Breast epithelium (tissue), 4 donors: ENCODE results near the gene PUSL1. TPM values are rescaled to one million over a fixed set of nuclear protein-coding genes. Genes with fewer than 3 reads are reported as not detected.

Experiments
- DNase-seq, 2 donors: peaks; one replicate each; pipeline ENCODE4 v3.0.0-alpha.2; 2019; ENCODE audit warnings: low spot score in 2 of 2
- H3K27ac ChIP-seq, 2 donors: fragments of 200-600 bp; sonication (generic) in 1 of 2; one replicate each; pipeline ENCODE4 v1.5.1; 2016 to 2019; ENCODE audit warnings: mild to moderate bottlenecking in 1 of 2
- H3K27me3 ChIP-seq, 2 donors: fragments of 200-600 bp; sonication (generic) in 1 of 2; one replicate each; pipeline versions ENCODE4 v1.5.1 to v1.6.0; 2017 to 2019; ENCODE audit warnings: control low read depth in 1 of 2, mild to moderate bottlenecking in 1 of 2
- H3K36me3 ChIP-seq: fragments of 200-600 bp; one replicate; pipeline ENCODE4 v1.5.1; 2019
- H3K4me1 ChIP-seq, 2 donors: fragments of 200-600 bp; sonication (generic); one replicate each; pipeline ENCODE4 v1.5.1; 2016 to 2019; ENCODE audit warnings: control low read depth in 1 of 2
- H3K4me3 ChIP-seq, 3 donors: fragments of 200-600 bp; sonication (generic); 1 replicate in 2 of 3; 2 replicates in 1 of 3; pipeline ENCODE4 v1.5.1; 2016 to 2019; ENCODE audit warnings: mild to moderate bottlenecking in 3 of 3, moderate library complexity in 2 of 3
- H3K9me3 ChIP-seq, 2 donors: fragments of 200-600 bp; sonication (generic) in 1 of 2; one replicate each; pipeline ENCODE4 v1.5.1; 2016 to 2019; ENCODE audit warnings: control low read depth in 1 of 2
- CTCF ChIP-seq, 3 donors: fragments of 450-650 bp; IDR thresholded peaks; one replicate each; pipeline ENCODE4 v1.5.1; 2016 to 2017; ENCODE audit warnings: antibody characterized with exemption in 3 of 3, mild to moderate bottlenecking in 3 of 3, moderate library complexity in 3 of 3
- POLR2A ChIP-seq: fragments of 450-650 bp; IDR thresholded peaks from one replicate; pipeline ENCODE4 v1.6.1; 2016; ENCODE audit warnings: antibody characterized with exemption, mild to moderate bottlenecking, moderate library complexity
- POLR2AphosphoS5 ChIP-seq, 3 donors: sonication (generic); formaldehyde crosslinking; IDR thresholded peaks; one replicate each; pipeline ENCODE4 v1.6.1; 2017; ENCODE audit warnings: antibody characterized with exemption in 3 of 3
- intact Hi-C: fragments of 100-400 bp; cut with DNase I; formaldehyde crosslinking; loops from one replicate; pipeline ENCODE4 v1.15.1; 2023; ENCODE audit warnings: low total_unique reads
- total RNA-seq, 3 donors: library from RNA; depleted of rRNA; stranded (reverse); fragments of >200 nt; gene quantifications; one replicate each; pipeline ENCODE4 v1.1.0, GENCODE V29; 2016

The PUSL1 gene
- total RNA-seq, 3 donors from 2014 or later: 16.0 to 27.5 (median 22.0) TPM

GRCh38 chr1:1353389-1354151 is 45.2 kb downstream of the PUSL1 start:
- intact Hi-C loops: no loop called here
- no peaks in the 10 kb centered on the region for H3K9me3 ChIP-seq

GRCh38 chr1:1354271-1355247 is 46.2 kb downstream of the PUSL1 start:
- intact Hi-C loops: no loop called here
- H3K27me3 ChIP-seq: no peaks in the 10 kb centered on the region
- H3K4me3 ChIP-seq: peak overlapping the region; percentile 24 to 76 (median 70)

More at GRCh38 chr1:1353389-1354151, 45.2 kb downstream of the PUSL1 start:
- no peaks in the 10 kb centered on the region for H3K36me3 ChIP-seq
- no peak for DNase-seq
- H3K4me3 ChIP-seq: peak overlapping the region in 1 of 3 donors; percentile 76
- H3K27me3 ChIP-seq: no peaks in the 10 kb centered on the region
- no peak for TF ChIP-seq CTCF (IDR thresholded peaks at IDR 0.05)
- no peak for TF ChIP-seq POLR2AphosphoS5 (IDR thresholded peaks at IDR 0.05)
- TF ChIP-seq POLR2A: no peak
- H3K27ac ChIP-seq: peak overlapping the region; percentile 33 to 98
- H3K4me1 ChIP-seq: peaks cover 6 to 11% of the 10 kb centered on the region in 2 donors

GRCh38 chr1:1355416-1355815 is 47.0 kb downstream of the PUSL1 start:
- Histone ChIP-seq H3K36me3 (no peaks in the 10 kb centered on the region), H3K4me3 (peak overlapping the region; percentile 24 to 76 (median 70)), H3K4me1 (peaks cover 20 to 23% of the 10 kb centered on the region in 2 donors), H3K9me3 (no peaks in the 10 kb centered on the region), H3K27me3 (no peaks in the 10 kb centered on the region), H3K27ac (peak overlapping the region in 1 of 2 donors; percentile 98)
- TF ChIP-seq POLR2AphosphoS5 (IDR thresholded peaks at IDR 0.05): no peak
- TF ChIP-seq POLR2A: no peak
- no peak for TF ChIP-seq CTCF (IDR thresholded peaks at IDR 0.05)
- no peak for DNase-seq
- intact Hi-C loops: no loop called here

More at GRCh38 chr1:1354271-1355247, 46.2 kb downstream of the PUSL1 start:
- Histone ChIP-seq H3K36me3 (no peaks in the 10 kb centered on the region), H3K9me3 (no peaks in the 10 kb centered on the region), H3K4me1 (peaks cover 13 to 18% of the 10 kb centered on the region in 2 donors), H3K27ac (peak overlapping the region; percentile 33 to 98)
- DNase-seq: no peak
- no peak for TF ChIP-seq CTCF (IDR thresholded peaks at IDR 0.05)
- no peak for TF ChIP-seq POLR2A
- TF ChIP-seq POLR2AphosphoS5 (IDR thresholded peaks at IDR 0.05): no peak

GRCh38 chr1:1356166-1356795 is 47.9 kb downstream of the PUSL1 start:
- intact Hi-C loops: no loop called here
- TF ChIP-seq POLR2A (no peak), CTCF (IDR thresholded peaks at IDR 0.05) (no peak), POLR2AphosphoS5 (IDR thresholded peaks at IDR 0.05) (no peak)
- Histone ChIP-seq H3K4me1 (peaks cover 27 to 29% of the 10 kb centered on the region in 2 donors), H3K27ac (peak overlapping the region; percentile 92 to 98), H3K36me3 (no peaks in the 10 kb centered on the region), H3K4me3 (peak overlapping the region; percentile 70 to 76 (median 71)), H3K27me3 (no peaks in the 10 kb centered on the region), H3K9me3 (no peaks in the 10 kb centered on the region)
- DNase-seq: no peak
